ENCODE results near the gene NOL7. TPM values are rescaled to one million over a fixed set of nuclear protein-coding genes. Genes with fewer than 3 reads are reported as not detected.

NOL7 gene
- total and polyA plus RNA-seq, 2 donors (not counting 3 experiments of a cell fraction or from before 2014, with no cell fraction given) = 36.3 to 80.0 TPM

- Histone ChIP-seq H3K4me3 (replicated peaks in 1 of 3; ENCODE audit: insufficient read depth in 1 of 3, low read depth in 1 of 3, low read length in 3 of 3) (no peak overlapping the region), H2AFZ (ENCODE audit: low read depth, low read length) (no peak overlapping the region), H3K79me2 (ENCODE audit: control insufficient read depth, insufficient read depth, low read length) (no peaks in the 10 kb centered on the region), H3K36me3 (ENCODE audit: control insufficient read depth in 2 of 2, extremely low read depth in 1 of 2, insufficient read depth in 2 of 2, low read length in 2 of 2) (no peaks in the 10 kb centered on the region), H3K27ac (ENCODE audit: insufficient read depth, low read depth, low read length) (no peak overlapping the region), H3K4me1 (ENCODE audit: control insufficient read depth, extremely low read depth, insufficient read depth, low read length) (peaks cover 8% of the 10 kb centered on the region), H3K27me3 (ENCODE audit: control insufficient read depth in 2 of 2, insufficient read depth in 2 of 2, low read length in 2 of 2) (peaks cover 7 to 9% of the 10 kb centered on the region in 2 experiments), H3K9ac (replicated peaks; ENCODE audit: extremely low read depth, insufficient read depth, low read length) (no peak overlapping the region), H3K9me1 (replicated peaks; ENCODE audit: control insufficient read depth, extremely low read depth, insufficient read depth, low read length) (no peaks in the 10 kb centered on the region), H3K4me2 (ENCODE audit: insufficient read depth, low read length) (no peak overlapping the region), H3K9me3 (replicated peaks; ENCODE audit: control insufficient read depth, insufficient read depth, low read length) (no peaks in the 10 kb centered on the region), H4K20me1 (replicated peaks; ENCODE audit: control insufficient read depth, extremely low read depth, insufficient read depth, low read length) (no peaks in the 10 kb centered on the region)
- intact Hi-C loops (cut with micrococcal nuclease) (no loop called here), dilution Hi-C loops (cut with MboI; ENCODE audit: extremely low pct_ligation_motif_present, low sequenced_read_pairs) (loop anchor here (25.0 kb wide), 1 partner anchor 232 kb away; the partner anchor contains the start of gene TBC1D7)
- no peak for TF ChIP-seq EZH2 (IDR thresholded peaks at IDR 0.05; ENCODE audit: borderline replicate concordance, low read depth, low read length, severe bottlenecking)
- CTCF ChIA-PET = no interaction called here
- POLR2A ChIA-PET = no interaction called here
- no TSS peak for BruUV-seq (replicated peaks)
- DNase-seq (ENCODE audit: low read depth, low spot score) (no peak), FAIRE-seq (no peak)
Observed at GRCh38 chr6:13568970-13569369, 46.2 kb upstream of the NOL7 start.

DNA sequence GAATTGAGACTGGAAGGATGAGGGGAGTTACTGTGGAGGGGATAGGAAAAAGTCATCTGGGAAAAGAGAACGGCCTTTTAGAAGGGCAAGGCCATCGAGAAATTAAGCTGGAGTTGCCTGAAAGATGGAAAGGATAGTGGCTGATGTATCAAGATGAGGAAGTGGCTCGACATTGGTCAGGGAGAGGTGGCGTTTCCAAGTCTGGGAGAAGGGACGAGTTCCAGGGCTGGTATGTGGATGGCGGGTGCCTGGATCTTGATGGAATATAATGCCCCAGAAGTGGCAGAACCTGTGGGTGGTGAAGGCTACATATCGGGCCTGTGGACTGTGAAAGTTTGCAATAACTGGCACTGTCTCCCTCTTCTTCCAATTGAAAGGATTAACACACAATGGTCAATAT, 42.9 kb upstream of the NOL7 start:
- ChIA-PET CTCF (interaction anchor here (1.1 to 6.1 kb wide), 4 partner anchors 10 to 235 kb away, joined by 3 to 62 read pairs (median 50); partner anchors contain the start of gene NOL7), POLR2A (no interaction called here)
- TF ChIP-seq FOS (IDR thresholded peaks at IDR 0.05; ENCODE audit: borderline replicate concordance, insufficient read depth, low read length) (no peak), MAX (IDR thresholded peaks at IDR 0.05; ENCODE audit: insufficient read depth, insufficient read length) (no peak), EZH2 (IDR thresholded peaks at IDR 0.05; ENCODE audit: borderline replicate concordance, low read depth, low read length, severe bottlenecking) (no peak), POLR2AphosphoS5 (IDR thresholded peaks at IDR 0.05; ENCODE audit: insufficient read depth, low read depth, low read length) (no peak), GATA2 (IDR thresholded peaks at IDR 0.05; ENCODE audit: insufficient read depth, insufficient read length, low read depth, low read length) (no peak), CTCF (IDR thresholded peaks at IDR 0.05; ENCODE audit: extremely low read depth in 1 of 2, insufficient read depth in 1 of 2, low read depth in 1 of 2, low read length in 2 of 2) (no peak), JUN (IDR thresholded peaks at IDR 0.05; ENCODE audit: borderline replicate concordance, insufficient read depth, insufficient read length, low read depth) (no peak), POLR2A (IDR thresholded peaks at IDR 0.05; ENCODE audit: low read depth, low read length) (no peak), MYC (IDR thresholded peaks at IDR 0.05; ENCODE audit: low read depth, low read length) (no peak)
- no peaks in the 10 kb centered on the region for H3K9me1 ChIP-seq (replicated peaks; ENCODE audit: control insufficient read depth, extremely low read depth, insufficient read depth, low read length)
- intact Hi-C loops (cut with micrococcal nuclease) = loop anchor here (10.0 kb wide), 1 partner anchor 223 kb away; no protein-coding TSS in a partner anchor
- no peaks in the 10 kb centered on the region for H3K79me2 ChIP-seq (ENCODE audit: control insufficient read depth, insufficient read depth, low read length)
- BruUV-seq (replicated peaks) = no TSS peak
- no peak overlapping the region for H3K4me2 ChIP-seq (ENCODE audit: insufficient read depth, low read length)
- H3K4me3 ChIP-seq (replicated peaks in 1 of 3; ENCODE audit: insufficient read depth in 1 of 3, low read depth in 1 of 3, low read length in 3 of 3) = no peak overlapping the region
- no peak overlapping the region for H3K27ac ChIP-seq (ENCODE audit: insufficient read depth, low read depth, low read length)
- no peaks in the 10 kb centered on the region for H3K36me3 ChIP-seq (ENCODE audit: control insufficient read depth in 2 of 2, extremely low read depth in 1 of 2, insufficient read depth in 2 of 2, low read length in 2 of 2)
- peaks cover 8% of the 10 kb centered on the region for H3K4me1 ChIP-seq (ENCODE audit: control insufficient read depth, extremely low read depth, insufficient read depth, low read length)
- no peak overlapping the region for H3K9ac ChIP-seq (replicated peaks; ENCODE audit: extremely low read depth, insufficient read depth, low read length)
- no peak for DNase-seq (ENCODE audit: low read depth, low spot score)
- dilution Hi-C loops (cut with MboI; ENCODE audit: extremely low pct_ligation_motif_present, low sequenced_read_pairs) = loop anchor here (25.0 kb wide), 1 partner anchor 235 kb away; the partner anchor contains the start of gene TBC1D7
- FAIRE-seq = no peak
- no peak overlapping the region for H2AFZ ChIP-seq (ENCODE audit: low read depth, low read length)
- no peaks in the 10 kb centered on the region for H4K20me1 ChIP-seq (replicated peaks; ENCODE audit: control insufficient read depth, extremely low read depth, insufficient read depth, low read length)
- peaks cover 0 to under 1% of the 10 kb centered on the region in 2 experiments for H3K27me3 ChIP-seq (ENCODE audit: control insufficient read depth in 2 of 2, insufficient read depth in 2 of 2, low read length in 2 of 2)
- H3K9me3 ChIP-seq (replicated peaks; ENCODE audit: control insufficient read depth, insufficient read depth, low read length) = no peaks in the 10 kb centered on the region
